Naive thymus-derived CD8-positive, alpha-beta T cell (primary cell): ENCODE measurements around the gene SEC24C. TPM values are rescaled to one million over a fixed set of nuclear protein-coding genes. Genes with fewer than 3 reads are reported as not detected.
A peak's percentile ranks its signal among the peaks of the same experiment; 100 is the strongest.

Experiments used
- ATAC-seq, 2 donors: fragments of 150-1000 bp; cut with Tn5 transposase in 1 of 2; sonication (Bioruptor Pico), chemical (Tn5 transposase) in 1 of 2; 1 replicate in 1 of 2; 2 replicates in 1 of 2; pipeline ENCODE4 v1.10.0; 2021; ENCODE audit warnings: mild to moderate bottlenecking in 2 of 2, moderate library complexity in 2 of 2
- POLR2A ChIA-PET: fragments of 350-600 bp; sonication (Branson Sonifier 250); formaldehyde crosslinking; loops from one replicate; lab custom pipeline; 2021; ENCODE audit warnings: antibody characterized with exemption; lab: Charles Lee
- DNase-seq, 10 donors: peaks; one replicate each; pipeline versions ENCODE4 v3.0.0 to v3.0.0-alpha.2; 2020 to 2022
- H3K27ac Mint-ChIP-seq, 10 donors: one replicate each; pipeline ENCODE4 v1.8.0; 2020 to 2022; ENCODE audit warnings: mild to moderate bottlenecking in 10 of 10, mixed read lengths in 10 of 10, moderate library complexity in 4 of 10, inconsistent platforms in 1 of 10
- H3K27me3 Mint-ChIP-seq, 5 donors: one replicate each; pipeline ENCODE4 v1.8.0; 2021 to 2022; ENCODE audit warnings: mixed read lengths in 5 of 5
- H3K36me3 Mint-ChIP-seq, 3 donors: one replicate each; pipeline ENCODE4 v1.8.0; 2020 to 2022; ENCODE audit warnings: mixed read lengths in 3 of 3, mild to moderate bottlenecking in 2 of 3, inconsistent platforms in 1 of 3
- H3K4me1 Mint-ChIP-seq, 4 donors: one replicate each; pipeline ENCODE4 v1.8.0; 2021 to 2022; ENCODE audit warnings: mixed read lengths in 4 of 4
- H3K4me3 Mint-ChIP-seq, 10 donors: one replicate each; pipeline ENCODE4 v1.8.0; 2020 to 2022; ENCODE audit warnings: mild to moderate bottlenecking in 10 of 10, mixed read lengths in 10 of 10, moderate library complexity in 6 of 10, inconsistent platforms in 1 of 10
- H3K9me3 Mint-ChIP-seq, 9 donors: one replicate each; pipeline ENCODE4 v1.8.0; 2020 to 2022; ENCODE audit warnings: mixed read lengths in 9 of 9, mild to moderate bottlenecking in 3 of 9, inconsistent platforms in 1 of 9, moderate library complexity in 1 of 9
- polyA plus RNA-seq, 3 donors: library from polyadenylated mRNA; unstranded; fragments of 300-500 nt; fragmentation: Illumina TruSeq; gene quantifications; one replicate each; pipeline ENCODE4 v1.2.3, GENCODE V29; 2021
- total RNA-seq, 8 experiments: library from RNA in 2 of 8; stranded (reverse) in 2 of 8; gene quantifications; one replicate each; pipeline ENCODE4 v1.2.3 and lab custom pipeline; 2021 to 2026

Gene SEC24C
- total and polyA plus RNA-seq, 5 experiments from 2014 or later: 18.9 to 72.7 (median 33.5) TPM

- Mint-ChIP-seq H3K4me1 (peaks cover 27 to 62% (median 50%) of the 10 kb centered on the region in 4 donors), H3K9me3 (peaks cover 0 to 2% (median 0%) of the 10 kb centered on the region in 9 donors), H3K36me3 (peaks cover 5 to 60% (median 15%) of the 10 kb centered on the region in 3 donors), H3K27me3 (no peaks in the 10 kb centered on the region), H3K4me3 (peak overlapping the region; percentile 27 to 93 (median 74)), H3K27ac (peak overlapping the region in 9 of 10 donors; percentile 24 to 94 (median 83))
- POLR2A ChIA-PET: interaction anchor here (1.0 to 7.7 kb wide), 9 partner anchors 13 to 66 kb away, joined by 3 to 70 read pairs (median 7); partner anchors contain the start of genes CAMK2G, CHCHD1, SEC24C and ZSWIM8
- DNase-seq: peak in 1 of 10 donors; percentile 13
- no peak for ATAC-seq
Observed at GRCh38 chr10:73809061-73809818, 65.1 kb downstream of the SEC24C start.

- peaks cover 5 to 56% (median 14%) of the 10 kb centered on the region in 3 donors for H3K36me3 Mint-ChIP-seq
- H3K9me3 Mint-ChIP-seq: peaks cover 0 to 2% (median 0%) of the 10 kb centered on the region in 9 donors
- peaks cover 27 to 61% (median 50%) of the 10 kb centered on the region in 4 donors for H3K4me1 Mint-ChIP-seq
- DNase-seq: peak in 1 of 10 donors; percentile 40
- no peaks in the 10 kb centered on the region for H3K27me3 Mint-ChIP-seq
- POLR2A ChIA-PET: interaction anchor here (0.6 to 7.7 kb wide), 15 partner anchors 9 to 1490 kb away, joined by 3 to 70 read pairs (median 5); partner anchors contain the start of genes CAMK2G, CHCHD1, SEC24C and ZSWIM8
- H3K4me3 Mint-ChIP-seq: peak overlapping the region; percentile 84 to 93 (median 89)
- ATAC-seq: no peak
- peak overlapping the region; percentile 82 to 97 (median 95) for H3K27ac Mint-ChIP-seq
Observed at GRCh38 chr10:73810358-73810734, 66.2 kb downstream of the SEC24C start.

- Mint-ChIP-seq H3K9me3 (peaks cover 0 to 2% (median 0%) of the 10 kb centered on the region in 9 donors), H3K4me3 (peak overlapping the region; percentile 84 to 93 (median 89)), H3K36me3 (peaks cover 5 to 55% (median 12%) of the 10 kb centered on the region in 3 donors), H3K27ac (peak overlapping the region; percentile 82 to 97 (median 95)), H3K4me1 (peaks cover 24 to 55% (median 46%) of the 10 kb centered on the region in 4 donors), H3K27me3 (no peaks in the 10 kb centered on the region)
- peak; percentile 29 to 45 for ATAC-seq
- DNase-seq: peak; percentile 21 to 81 (median 56)
- POLR2A ChIA-PET: interaction anchor here (0.6 to 7.7 kb wide), 15 partner anchors 9 to 1490 kb away, joined by 3 to 70 read pairs (median 5); partner anchors contain the start of genes CAMK2G, CHCHD1, SEC24C and ZSWIM8
Observed at GRCh38 chr10:73810735-73811465, 66.7 kb downstream of the SEC24C start.

- no peaks in the 10 kb centered on the region for H3K27me3 Mint-ChIP-seq
- H3K36me3 Mint-ChIP-seq: peaks cover 0 to 55% (median 4%) of the 10 kb centered on the region in 3 donors
- H3K27ac Mint-ChIP-seq: peak overlapping the region; percentile 5 to 87 (median 79)
- DNase-seq (no peak), ATAC-seq (no peak)
- H3K9me3 Mint-ChIP-seq: peaks cover 0 to 2% (median 0%) of the 10 kb centered on the region in 9 donors
- peak overlapping the region in 8 of 10 donors; percentile 56 to 85 (median 66) for H3K4me3 Mint-ChIP-seq
- POLR2A ChIA-PET: interaction anchor here (0.7 to 1.8 kb wide), 7 partner anchors 26 to 69 kb away, joined by 3 to 7 read pairs (median 4); partner anchors contain the start of genes CHCHD1 and ZSWIM8
- H3K4me1 Mint-ChIP-seq: peaks cover 12 to 38% (median 29%) of the 10 kb centered on the region in 4 donors
Observed at GRCh38 chr10:73812657-73813056, 68.5 kb downstream of the SEC24C start.

- DNase-seq: no peak
- Mint-ChIP-seq H3K27ac (peak overlapping the region; percentile 5 to 87 (median 56)), H3K36me3 (peaks cover 0 to 52% (median 4%) of the 10 kb centered on the region in 3 donors), H3K4me1 (peaks cover 12 to 31% (median 26%) of the 10 kb centered on the region in 4 donors), H3K9me3 (peaks cover 0 to 2% (median 0%) of the 10 kb centered on the region in 9 donors), H3K4me3 (peak overlapping the region in 1 of 10 donors; percentile 77), H3K27me3 (no peaks in the 10 kb centered on the region)
- ATAC-seq: no peak
- POLR2A ChIA-PET: interaction anchor here (1.3 to 1.8 kb wide), 2 partner anchors 28 to 41 kb away, joined by 4 read pairs; partner anchors contain the start of gene ZSWIM8
Observed at GRCh38 chr10:73813333-73813732, 69.2 kb downstream of the SEC24C start.

GRCh38 chr10:73814276-73814895 lies 70.2 kb downstream of the SEC24C start:
- POLR2A ChIA-PET: interaction anchor here (1.8 kb wide), 1 partner anchor 29 kb away, joined by 4 read pairs; the partner anchor contains the start of gene ZSWIM8
- ATAC-seq (no peak), DNase-seq (no peak)
- H3K4me1 Mint-ChIP-seq: peaks cover 5 to 20% (median 16%) of the 10 kb centered on the region in 4 donors
- peak overlapping the region in 1 of 10 donors; percentile 65 for H3K27ac Mint-ChIP-seq
- peaks cover 0 to 2% (median 0%) of the 10 kb centered on the region in 9 donors for H3K9me3 Mint-ChIP-seq
- H3K4me3 Mint-ChIP-seq: no peak overlapping the region
- no peaks in the 10 kb centered on the region for H3K27me3 Mint-ChIP-seq
- peaks cover 0 to 42% (median 4%) of the 10 kb centered on the region in 3 donors for H3K36me3 Mint-ChIP-seq

GRCh38 chr10:73814896-73815718 lies 70.9 kb downstream of the SEC24C start:
- POLR2A ChIA-PET: interaction anchor here (1.2 kb wide), 1 partner anchor 65 kb away, joined by 3 read pairs; no protein-coding TSS in a partner anchor
- Mint-ChIP-seq H3K9me3 (peaks cover 0 to 2% (median 0%) of the 10 kb centered on the region in 9 donors), H3K4me3 (no peak overlapping the region), H3K4me1 (peaks cover 4 to 13% (median 9%) of the 10 kb centered on the region in 4 donors), H3K27me3 (no peaks in the 10 kb centered on the region), H3K27ac (peak overlapping the region in 3 of 10 donors; percentile 40 to 82 (median 65)), H3K36me3 (peaks cover 0 to 39% (median 7%) of the 10 kb centered on the region in 3 donors)
- DNase-seq (no peak), ATAC-seq (no peak)

GRCh38 chr10:73815719-73816030 lies 71.5 kb downstream of the SEC24C start:
- Mint-ChIP-seq H3K27me3 (no peaks in the 10 kb centered on the region), H3K4me1 (peaks cover 1 to 8% (median 3%) of the 10 kb centered on the region in 4 donors), H3K9me3 (peaks cover 0 to 2% (median 0%) of the 10 kb centered on the region in 9 donors), H3K27ac (peak overlapping the region in 4 of 10 donors; percentile 10 to 53 (median 23)), H3K36me3 (peaks cover 0 to 41% (median 7%) of the 10 kb centered on the region in 3 donors), H3K4me3 (no peak overlapping the region)
- DNase-seq (no peak), ATAC-seq (no peak)
- POLR2A ChIA-PET: interaction anchor here (1.2 kb wide), 1 partner anchor 64 kb away, joined by 3 read pairs; no protein-coding TSS in a partner anchor

GRCh38 chr10:73816917-73817729 lies 73.0 kb downstream of the SEC24C start:
- Mint-ChIP-seq H3K9me3 (peaks cover 0 to 2% (median 0%) of the 10 kb centered on the region in 9 donors), H3K4me3 (no peak overlapping the region), H3K27ac (peak overlapping the region in 8 of 10 donors; percentile 3 to 84 (median 58)), H3K27me3 (no peaks in the 10 kb centered on the region), H3K36me3 (peaks cover 0 to 48% (median 7%) of the 10 kb centered on the region in 3 donors), H3K4me1 (peaks cover 3 to 9% (median 4%) of the 10 kb centered on the region in 4 donors)
- no peak for ATAC-seq
- peak in 1 of 10 donors; percentile 35 for DNase-seq
- POLR2A ChIA-PET: no interaction called here

GRCh38 chr10:73817826-73818225 lies 73.7 kb downstream of the SEC24C start:
- peaks cover 0 to 7% (median 2%) of the 10 kb centered on the region in 4 donors for H3K4me1 Mint-ChIP-seq
- H3K27me3 Mint-ChIP-seq: no peaks in the 10 kb centered on the region
- POLR2A ChIA-PET: interaction anchor here (1.4 kb wide), 1 partner anchor 10 kb away, joined by 3 read pairs; no protein-coding TSS in a partner anchor
- peak in 1 of 10 donors; percentile 55 for DNase-seq
- H3K36me3 Mint-ChIP-seq: peaks cover 0 to 54% (median 7%) of the 10 kb centered on the region in 3 donors
- ATAC-seq: no peak
- peaks cover 0 to 2% (median 0%) of the 10 kb centered on the region in 9 donors for H3K9me3 Mint-ChIP-seq
- H3K27ac Mint-ChIP-seq: peak overlapping the region in 6 of 10 donors; percentile 12 to 84 (median 58)
- no peak overlapping the region for H3K4me3 Mint-ChIP-seq
